SIG-M5 treated with dmso at 0.1 percent for 504 hours (cell line): ENCODE measurements around the gene MAPK11.

Experiments used
- DNase-seq: peaks from one replicate; lab custom pipeline; 2025; ENCODE audit not compliant: unreplicated experiment; lab: John Stamatoyannopoulos, UW

The MAPK11 gene

DNA sequence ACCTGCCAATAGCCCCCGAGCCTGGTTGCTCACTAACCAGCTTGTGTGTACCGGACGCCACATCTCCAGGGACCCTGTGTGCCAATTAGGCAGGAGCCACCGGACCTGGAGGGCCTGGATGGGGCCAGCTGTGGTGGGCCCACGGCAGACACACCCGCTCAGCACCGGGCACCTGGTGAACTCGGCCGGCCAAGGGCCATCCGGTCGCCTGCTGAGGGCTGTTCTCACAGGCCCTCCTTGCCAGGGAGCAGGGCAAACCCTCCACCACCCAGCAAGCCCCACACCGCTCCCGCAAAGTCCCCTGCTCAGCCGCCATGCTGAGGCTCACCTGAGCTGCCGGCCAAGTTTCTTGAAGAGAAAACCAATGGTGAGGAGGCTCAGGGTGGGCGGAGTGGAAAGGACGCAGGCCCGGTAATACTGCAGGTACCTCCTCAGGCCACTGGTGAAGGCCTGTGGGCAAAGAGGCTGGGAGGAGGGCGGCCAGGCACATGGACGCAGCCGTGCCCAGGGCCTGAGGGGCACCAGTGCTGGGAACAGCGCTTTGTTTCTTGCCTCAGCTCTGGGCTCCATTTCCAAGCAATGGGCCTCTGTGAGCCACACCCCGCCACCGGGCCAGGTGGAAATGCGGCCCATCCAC, 42.5 kb downstream of the MAPK11 start:
- DNase-seq, result no peak

DNA sequence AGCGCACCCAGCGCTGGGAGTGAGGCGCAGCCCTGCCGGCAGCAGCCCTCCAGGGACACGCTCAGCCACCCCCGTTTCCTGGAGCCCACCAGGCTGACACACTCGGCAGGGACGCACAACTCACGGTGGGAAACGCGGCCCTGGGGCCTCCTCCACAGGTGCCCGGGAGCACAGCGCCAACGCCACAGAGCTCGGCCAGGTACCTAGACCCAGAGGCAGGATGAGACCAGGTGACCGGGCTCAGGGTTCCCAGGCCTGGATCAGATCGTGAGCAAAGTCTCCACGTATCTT, 43.4 kb downstream of the MAPK11 start:
- no peak for DNase-seq

DNA sequence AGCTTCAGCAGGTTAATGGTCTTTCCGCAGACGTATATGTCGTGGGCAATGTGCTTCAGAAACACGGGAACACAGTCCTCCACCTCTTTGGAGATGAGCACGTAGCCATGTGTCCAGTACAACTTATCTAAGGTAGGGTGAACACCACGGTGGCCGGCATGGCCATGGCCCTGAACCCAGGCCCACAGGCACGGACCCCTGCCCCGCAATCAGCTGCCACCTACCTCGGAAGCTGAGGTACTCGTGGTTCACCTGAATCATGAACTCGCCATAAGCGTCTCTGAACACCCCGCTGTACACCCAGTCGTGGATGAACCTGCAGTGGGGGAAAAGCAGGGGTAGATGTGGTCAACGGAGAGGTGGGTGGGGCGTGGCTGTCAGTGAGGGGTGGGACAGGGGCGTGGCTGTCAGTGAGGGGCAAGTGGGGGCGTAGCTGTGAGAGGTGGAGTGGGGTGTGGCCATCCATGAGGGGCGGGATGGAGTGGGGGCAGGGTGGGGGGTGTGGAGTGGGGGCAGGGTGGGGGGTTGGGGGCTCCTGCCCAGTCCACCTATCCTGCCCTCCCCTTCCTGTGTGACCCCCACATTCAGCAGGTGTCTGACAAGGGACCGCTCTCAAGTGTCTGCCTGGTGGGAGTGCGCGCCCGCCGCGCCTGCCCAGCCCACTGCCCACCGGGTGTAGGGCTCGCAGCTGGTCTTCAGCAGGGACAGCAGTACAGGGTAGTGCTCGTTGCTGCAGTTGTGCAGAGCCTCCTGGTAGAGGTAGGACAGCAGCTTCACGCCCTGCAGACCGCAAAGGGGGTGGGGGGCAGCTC, 43.9 kb downstream of the MAPK11 start:
- DNase-seq, result no peak

DNA sequence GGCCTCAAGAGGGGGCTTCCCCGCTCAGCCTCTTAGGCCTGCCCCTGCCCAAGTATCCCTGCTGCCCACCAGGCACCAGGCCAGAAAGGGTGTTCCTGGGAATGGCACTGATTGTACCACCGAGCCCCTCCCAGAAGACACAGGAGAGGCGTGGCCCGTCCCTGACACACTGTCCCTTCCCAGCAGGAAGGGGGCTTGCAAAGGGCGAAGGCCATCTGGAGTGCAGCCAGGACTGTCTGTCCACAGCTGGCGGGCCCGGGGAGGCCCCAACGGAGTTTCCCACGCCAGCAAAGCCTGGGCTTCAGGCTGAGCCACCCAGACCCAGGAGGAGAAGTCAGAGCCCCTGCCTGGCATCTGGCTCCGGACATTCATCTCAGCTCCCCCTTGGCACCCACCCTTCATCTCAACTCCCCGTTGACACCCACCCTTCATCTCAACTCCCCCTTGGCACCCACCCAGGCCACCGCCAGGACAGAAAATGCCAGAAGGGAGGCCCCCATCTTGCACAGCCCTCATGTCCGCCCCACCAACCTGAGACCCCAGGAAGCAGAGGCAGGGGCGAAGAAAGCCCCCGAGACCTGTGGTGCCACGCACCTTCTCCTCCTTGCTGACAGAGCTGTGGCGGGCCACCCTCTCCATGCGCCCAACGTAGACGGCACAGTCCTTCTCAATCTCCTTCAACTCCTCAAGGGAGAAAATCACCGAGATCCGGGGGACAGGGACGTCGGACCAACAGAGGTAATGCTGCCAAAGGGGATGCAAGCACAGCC, 44.8 kb downstream of the MAPK11 start:
- no peak for DNase-seq

DNA sequence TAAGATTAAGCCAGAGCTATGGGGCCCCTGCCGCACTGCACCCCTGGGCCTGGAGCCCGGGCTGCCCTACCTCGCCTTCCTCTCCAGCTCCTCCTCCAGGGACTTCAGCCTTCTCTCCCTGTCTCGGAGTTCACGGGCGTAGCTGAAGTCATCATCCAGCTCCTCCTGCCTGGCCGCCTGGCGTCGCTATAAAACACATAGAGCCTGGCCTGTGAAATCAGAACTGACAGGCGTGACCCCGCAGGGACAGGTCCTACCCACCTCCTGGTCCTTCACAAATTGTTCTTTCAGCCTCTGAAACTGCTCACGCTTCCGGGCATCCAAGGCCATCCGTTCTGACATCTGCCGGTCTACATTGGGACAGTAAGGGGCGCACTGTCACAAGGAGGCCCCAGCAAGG, 46.1 kb downstream of the MAPK11 start:
- no peak for DNase-seq

DNA sequence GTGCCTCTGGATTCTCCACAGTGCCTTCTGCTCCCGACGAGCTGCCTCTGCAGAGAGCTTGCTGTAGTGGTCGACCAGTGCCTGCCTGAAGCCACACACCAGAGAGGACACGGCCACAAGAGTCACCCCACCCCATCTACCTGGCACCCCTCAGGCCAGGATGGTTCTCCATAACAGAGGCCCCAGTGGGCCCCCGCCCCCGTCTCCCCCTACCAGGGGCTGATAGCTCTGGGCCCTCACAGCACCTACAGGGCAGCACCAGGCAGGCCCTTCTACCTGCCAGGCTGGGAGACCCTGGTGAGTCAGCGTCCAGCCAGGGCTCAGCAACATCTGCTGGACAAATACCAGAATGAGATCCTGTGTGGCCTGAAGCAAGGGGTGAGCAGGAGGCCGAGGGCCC, 47.7 kb downstream of the MAPK11 start:
- DNase-seq, result no peak

DNA sequence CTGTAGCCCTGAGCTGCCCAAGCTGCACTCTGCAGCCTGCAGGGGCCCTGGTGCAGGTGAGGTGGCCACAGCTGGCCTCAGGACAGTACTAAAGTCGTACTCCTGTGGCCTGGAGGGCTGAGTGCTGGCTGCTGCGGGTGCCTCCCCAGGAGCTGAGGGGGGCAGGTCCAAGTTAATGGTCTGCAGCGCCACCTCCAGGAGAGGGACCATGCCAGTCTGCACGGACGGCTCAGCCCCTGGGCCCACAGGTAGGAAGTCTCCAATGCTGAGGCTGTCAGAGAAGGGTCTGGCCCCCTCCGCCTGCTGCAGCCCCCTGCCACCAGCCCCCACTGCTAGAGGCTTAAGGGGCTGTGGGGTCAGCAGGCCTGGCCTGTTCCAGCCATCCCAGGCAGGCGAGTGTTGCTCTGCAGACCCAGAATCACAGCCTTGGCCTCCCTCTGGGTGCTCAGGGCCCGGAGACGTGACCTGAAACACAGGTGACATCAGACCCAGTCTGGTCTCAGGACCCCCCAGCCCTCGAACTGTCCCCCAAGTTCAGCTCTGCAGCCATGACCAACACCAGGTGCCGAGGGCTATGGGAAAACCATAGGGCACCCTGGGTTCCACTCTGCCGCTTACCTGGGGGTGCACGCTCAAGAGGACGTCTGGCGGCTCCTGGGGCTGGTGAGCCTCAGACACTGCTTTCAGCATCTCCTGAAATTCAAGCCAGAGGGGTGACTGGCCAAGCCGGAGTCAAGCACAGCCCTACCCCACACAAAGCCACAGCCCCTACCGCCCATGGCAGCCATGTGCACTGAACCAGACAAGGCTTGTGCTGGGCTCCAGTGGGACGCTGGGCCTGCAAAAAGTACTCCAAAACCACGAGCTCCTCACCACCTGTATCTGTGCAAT, 48.5 kb downstream of the MAPK11 start:
- no peak for DNase-seq

DNA sequence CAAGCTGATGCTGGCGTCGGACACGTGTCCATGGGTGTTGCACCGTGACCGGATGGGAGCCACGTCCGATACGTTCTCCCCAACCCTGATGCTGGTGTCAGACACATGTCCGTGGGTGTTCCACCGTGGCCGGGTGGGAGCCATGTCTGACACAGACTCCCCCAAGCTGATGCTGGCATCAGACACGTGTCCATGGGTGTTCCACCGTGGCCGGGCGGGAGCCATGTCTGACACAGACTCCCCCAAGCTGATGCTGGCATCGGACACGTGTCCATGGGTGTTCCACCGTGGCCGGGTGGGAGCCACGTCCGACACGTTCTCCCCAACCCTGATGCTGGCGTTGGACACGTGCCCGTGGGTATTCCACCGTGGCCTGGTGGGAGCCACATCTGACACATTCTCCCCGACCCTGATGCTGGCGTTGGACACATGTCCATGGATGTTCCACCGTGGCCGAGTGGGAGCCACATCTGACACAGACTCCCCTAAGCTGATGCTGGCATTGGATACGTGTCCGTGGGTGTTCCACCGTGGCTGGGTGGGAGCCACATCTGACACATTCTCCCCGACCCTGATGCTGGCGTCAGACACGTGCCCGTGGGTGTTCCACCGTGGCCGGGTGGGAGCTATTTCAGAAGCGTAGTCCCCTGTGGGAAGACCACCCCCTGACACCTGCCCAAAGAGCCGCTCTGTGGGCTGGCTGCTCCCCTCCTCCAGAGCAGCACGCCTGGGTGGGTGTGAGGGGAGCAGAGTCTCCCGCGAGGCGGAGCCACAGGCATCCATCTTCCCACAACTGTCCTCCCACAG, 49.4 kb downstream of the MAPK11 start:
- no peak for DNase-seq

DNA sequence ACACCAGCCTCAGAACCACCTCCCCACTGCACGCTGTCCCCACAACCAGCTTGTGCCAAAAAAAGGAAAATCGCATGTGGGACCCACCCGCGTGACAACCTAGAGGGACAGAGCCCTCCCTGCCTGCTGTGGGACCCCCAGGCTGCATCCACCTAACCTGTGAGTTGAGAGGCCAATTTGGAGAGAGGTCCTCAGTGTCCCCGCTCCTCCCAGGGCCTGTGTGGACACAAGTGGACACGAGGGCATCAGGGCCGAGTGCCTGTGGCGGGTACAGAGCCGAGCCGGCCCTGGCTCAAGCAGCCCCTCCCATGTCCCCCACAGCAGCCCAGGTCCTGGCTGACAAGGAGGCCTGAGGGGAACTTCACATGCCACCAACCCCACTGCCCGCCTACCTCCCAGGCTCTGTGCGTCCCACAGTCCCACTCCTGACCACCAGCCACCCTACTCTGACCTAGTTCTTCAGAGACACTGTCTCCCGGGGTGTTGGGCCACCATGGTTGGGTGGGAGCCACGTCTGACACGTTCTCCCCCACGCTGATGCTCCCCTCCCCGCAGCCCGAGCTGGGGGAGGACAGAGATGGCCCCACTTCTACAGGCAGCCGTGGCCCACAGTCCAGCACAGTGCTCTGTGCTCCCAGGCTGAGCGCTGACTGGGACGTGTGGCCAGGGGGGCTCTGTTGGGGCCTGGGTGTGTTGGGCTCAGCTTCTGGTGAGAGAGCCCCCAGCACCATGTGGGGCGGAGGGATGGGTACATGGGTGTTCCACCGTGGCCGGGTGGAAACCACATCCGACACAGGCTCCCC, 50.2 kb downstream of the MAPK11 start:
- DNase-seq, result no peak

DNA sequence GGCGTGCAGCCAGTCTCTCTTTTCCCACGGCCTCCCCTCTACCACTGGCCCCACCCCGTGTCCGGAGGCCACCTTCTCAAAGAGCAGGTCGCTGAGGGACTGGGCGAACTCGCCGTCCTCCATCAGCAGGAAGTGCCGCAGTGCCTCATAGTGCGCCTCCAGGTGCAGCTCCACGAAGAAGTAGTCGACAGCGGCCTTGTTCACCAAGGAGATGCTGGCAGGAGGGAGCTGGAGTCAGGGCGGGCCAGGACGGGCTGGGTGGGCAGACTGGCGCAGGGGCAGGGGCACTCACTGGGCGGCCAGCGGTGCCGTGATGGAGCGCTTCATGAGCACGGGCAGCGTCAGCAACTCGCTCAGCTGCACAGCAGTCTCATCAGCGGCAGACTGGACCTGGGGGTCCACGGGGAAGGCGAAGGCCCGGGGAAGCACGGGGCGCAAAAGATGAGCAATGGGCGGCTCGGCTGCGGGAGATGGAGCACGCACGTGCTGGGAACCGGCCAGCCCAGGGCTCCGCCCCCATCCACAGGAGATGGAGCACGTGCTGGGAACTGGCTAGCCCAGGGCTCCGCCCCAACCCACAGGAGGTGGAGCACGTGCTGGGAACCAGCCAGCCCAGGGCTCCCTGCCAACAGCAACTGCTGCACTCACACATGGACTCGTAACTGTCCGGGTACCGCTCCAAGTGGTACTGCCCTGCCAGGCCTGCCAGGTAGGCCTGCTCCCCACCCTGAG, 51.0 kb downstream of the MAPK11 start:
- DNase-seq, result peak; percentile 40

DNA sequence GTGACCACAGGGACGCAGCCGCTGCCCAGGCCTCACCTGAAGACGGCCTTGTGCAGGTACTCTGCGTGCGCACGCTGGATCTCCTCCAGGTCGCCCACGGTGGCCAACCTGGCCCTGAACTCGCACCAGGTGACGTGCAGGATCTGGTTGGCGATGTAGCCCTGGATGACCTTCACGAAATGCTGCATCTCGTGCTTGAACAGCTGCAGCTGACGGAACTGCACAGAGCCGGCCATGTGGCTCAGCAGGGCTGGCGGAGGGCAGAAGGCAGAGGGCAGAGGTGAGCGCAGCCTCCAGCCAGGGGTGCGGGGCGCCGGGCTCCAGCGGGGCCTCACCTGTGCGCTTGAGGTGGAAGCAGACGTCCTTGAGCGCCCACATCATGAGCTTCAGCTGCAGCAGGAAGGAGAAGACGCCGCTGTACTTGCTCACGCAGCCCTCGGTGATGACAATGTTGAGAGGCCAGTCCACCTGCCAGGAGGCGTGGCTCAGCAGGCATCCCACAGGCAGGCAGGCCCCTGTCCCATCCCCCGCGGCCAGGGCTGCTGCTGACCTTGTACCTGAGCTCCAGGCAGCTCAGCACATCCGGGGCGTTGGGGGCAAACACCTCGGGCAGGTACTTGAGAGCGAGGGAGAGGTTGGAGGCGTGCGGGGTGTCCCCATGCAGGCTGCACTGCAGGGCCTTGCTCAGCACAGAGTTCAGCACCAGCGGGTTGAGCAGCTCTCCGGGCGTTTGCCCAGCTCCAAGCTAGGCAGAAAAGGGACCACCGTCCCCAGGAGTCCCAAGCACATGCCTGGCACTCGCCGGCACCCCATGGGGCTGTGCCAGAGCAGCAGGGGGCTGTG, 51.8 kb downstream of the MAPK11 start:
- DNase-seq, result no peak

DNA sequence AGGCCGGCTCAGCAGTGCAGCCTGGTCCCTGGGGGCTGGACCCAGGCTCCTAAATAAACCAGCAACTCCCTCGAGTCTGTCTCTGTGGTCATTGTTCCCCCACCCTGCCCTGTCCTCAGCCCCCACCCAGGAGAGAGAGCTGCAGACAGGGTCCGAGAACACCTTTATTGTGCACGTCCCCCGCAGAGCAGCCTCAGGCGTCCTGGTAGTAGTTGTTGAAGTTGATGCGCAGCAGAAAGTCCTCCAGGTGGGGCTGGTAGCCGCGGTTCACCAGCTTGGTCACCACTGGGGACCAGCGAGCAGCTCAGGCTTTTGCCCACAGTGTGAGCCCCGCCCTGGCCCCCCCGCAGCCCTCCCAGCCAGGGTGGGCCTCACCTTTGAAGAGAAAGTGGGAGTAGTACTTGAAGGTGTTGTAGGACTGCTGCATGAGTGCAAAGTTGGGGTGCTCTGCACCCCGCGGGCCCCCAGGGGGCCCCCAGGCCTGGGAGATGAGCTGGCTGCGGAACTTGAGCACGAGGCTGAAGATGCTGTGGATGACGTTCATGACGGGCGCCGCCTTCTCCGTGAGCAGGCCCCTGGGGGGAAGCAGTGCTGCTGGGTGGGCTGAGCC, 52.5 kb downstream of the MAPK11 start:
- DNase-seq, result no peak

DNA sequence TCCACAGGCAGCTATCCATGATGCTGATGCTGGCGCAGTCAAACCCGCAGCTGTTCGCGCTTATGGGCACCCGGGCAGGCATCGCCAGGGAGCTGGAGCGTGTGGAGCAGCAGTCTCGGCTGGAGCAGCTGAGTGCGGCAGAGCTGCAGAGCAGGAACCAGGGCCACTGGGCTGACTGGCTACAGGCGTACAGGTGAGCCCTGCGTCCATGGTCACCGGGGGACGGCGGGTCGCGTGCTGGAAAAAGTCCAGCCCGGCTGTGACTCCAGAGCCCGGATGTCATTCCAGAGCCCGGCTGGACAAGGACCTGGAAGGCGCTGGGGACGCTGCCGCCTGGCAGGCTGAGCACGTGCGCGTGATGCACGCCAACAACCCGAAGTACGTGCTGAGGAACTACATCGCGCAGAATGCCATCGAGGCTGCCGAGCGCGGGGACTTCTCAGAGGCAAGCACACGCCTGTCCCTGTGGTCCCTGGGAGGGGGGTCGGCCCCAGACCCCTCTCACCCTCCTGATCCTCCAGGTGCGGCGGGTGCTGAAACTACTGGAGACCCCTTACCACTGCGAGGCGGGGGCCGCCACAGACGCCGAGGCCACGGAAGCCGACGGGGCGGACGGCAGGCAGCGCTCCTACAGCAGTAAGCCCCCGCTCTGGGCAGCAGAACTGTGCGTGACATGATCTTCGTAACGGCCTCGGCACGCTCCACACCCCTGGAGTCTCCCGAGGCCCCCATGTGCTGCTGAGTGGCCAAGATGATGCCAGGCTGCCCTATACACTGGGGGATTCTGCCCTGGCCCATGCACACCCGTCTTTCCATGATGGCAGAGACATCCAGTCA, 53.3 kb downstream of the MAPK11 start:
- no peak for DNase-seq

DNA sequence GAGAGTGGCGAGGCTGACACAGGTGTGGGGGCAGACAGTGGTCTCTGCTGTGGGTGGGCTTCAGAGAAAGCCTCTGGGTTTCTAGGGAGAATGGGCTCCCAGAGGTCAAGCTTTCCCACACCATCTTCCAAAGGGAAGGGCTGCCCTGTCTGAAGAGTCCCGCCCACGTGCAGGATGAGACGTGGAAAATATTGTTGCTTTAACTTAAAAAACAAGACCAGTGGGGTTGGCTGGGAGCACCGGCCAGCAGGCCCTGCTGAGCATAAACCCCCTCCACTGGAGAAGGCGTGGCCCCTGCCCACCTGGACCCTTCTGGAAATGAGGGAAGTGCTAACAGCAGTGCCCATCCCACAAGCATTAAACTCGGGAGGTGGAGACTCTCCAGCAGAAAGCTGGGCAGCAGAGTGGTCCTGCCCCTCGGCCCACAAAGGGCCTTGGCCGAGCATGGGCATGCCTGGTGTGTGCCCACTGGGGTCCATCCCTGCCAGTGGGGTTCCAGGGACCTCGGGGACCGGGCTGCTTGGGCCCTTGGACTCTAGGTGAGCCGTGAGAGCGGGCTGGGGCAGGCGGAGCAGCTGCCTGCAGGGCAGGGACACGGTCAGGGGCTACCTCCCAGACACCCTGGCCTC, 54.0 kb downstream of the MAPK11 start:
- DNase-seq, result no peak

DNA sequence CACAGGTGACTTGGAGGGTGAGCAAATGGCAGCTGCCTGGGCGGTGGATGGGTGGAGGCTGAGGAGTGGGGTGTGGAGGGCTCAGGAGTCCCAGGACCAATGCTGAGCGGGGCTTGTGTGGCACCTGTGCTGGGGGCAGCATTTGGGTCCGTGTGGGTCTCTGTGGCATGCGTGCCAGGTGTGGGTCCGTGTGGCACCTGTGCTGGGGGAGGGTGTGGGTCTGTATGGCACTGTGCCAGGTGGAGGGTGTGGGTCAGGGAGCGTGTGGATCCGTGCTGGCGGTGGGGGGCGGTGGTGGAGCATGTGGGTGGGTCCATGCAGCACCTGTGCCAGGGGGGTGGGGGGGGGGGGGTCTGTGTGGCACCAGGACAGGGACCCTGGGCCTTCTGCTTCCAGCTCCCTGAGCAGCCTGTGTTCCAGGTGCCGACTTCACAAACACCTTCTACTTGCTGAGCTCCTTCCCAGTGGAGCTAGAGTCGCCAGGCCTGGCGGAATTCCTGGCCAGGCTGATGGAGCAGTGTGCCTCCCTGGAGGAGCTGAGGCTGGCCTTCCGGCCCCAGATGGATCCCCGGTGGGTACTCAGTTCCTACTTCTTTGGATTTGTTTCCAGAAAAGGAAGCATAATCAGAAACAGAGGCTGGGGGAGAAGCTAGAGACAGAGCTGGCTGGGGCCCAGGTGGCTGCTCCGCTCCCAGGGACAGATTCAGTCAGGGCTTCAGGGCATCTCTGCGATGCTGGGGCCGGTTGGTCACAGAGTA, 54.7 kb downstream of the MAPK11 start:
- no peak for DNase-seq
